HK-2 (cell line): ENCODE data around the gene CA4.
"Not testable (repeated sequence)": the region's sequence is repeated elsewhere in the genome, so short reads cannot be mapped to it uniquely, and the experiment has no call there.

Source experiments
- DNase-seq: peaks from one replicate; pipeline ENCODE4 v3.0.0-alpha.2; 2018; ENCODE audit not compliant: unreplicated experiment

The CA4 gene

DNA sequence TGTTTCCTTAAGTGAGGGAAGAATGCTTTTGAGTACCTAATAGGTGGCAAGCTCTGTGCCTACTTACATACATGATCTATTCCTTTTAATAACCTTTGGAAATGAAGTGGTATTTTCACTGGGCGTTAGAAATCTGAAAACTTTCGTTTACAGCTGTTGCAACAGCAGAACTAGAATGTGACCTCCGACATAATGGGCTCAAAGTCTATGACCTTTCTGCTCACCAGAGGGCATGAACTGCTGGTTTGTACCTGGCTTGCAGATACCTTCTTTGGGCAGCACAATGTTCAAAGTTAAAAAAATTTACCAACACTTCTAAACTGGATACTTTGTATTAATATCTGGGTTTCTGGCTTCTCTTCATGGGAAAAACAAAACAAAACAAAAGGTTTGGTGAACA lies 24.3 kb downstream of the CA4 start:
- DNase-seq, result no peak

DNA sequence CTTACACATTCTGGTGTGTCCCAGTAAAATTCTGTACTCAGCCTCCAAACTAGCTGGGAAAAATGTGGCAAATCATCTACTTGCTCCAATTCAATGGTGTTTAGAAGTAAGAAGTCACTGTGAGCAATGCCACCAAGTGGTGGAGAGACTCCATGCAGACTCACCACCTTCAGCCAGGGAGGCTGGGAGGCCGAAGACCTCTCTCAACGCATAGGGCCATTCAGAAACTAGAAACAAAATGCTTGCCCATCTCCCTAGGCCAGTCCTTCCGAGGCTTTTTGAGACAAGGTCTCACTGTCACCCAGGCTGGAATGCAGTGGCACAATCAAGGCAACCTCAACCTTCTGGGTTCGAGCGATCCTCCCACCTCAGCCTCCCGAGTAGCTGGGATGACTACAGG lies 25.0 kb downstream of the CA4 start:
- DNase-seq, result not testable (repeated sequence)

DNA sequence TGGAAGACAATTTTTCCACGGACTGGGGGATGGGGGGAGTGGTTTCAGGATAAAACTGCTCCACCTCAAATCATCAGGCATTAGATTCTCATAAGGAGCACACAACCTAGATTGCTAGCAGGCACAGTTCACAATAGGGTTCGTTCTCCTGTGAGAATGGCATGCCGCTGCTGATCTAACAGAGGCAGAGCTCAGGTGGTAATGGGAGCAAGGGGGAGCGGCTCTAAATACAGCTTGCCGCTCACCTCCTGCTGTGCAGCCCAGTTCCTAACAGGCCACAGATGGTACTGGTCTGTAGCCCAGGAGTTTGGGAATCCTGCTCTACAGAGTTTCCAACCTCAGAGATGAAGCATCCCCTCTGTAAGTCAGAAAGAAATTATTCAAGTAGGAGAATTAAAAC lies 27.0 kb downstream of the CA4 start:
- DNase-seq, result not testable (repeated sequence)

DNA sequence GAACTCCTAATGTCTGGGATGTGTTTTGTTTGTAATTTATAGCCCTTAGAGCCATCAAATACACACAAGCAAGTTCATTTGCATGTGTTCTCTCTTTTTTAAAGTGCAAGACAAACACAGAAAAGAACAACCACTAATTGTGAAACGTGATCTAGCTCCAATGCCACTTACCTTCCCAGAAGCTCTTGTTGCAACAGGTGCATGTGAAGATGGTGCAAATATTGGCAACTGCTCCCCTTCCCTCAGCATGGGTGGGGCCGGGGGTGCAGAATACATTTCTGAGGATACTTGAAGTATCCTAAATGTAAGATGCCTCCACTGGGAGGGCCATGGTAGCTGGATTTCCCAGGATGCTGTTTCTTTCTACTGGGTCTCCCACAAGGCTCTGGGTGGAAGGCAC lies 28.4 kb downstream of the CA4 start:
- DNase-seq, result not testable (repeated sequence)

DNA sequence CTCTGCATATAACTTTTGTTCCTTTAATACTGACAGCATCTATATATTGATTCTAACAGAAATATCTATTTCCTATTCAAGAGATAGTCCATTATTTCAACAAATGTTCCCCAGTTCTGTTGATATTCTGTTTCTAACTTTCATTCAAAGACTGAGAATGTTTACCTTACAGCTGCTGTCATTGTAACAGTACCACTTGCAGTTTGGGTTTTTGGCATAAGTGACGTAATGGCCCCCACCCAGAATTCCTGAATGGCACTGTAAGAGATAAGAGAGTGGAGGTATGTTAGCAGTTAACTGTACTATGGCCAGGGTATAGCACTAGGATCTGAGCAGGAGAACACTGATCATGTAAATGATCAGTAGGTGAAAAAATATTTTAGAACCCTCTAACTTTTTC lies 30.6 kb downstream of the CA4 start:
- DNase-seq, result not testable (repeated sequence)

DNA sequence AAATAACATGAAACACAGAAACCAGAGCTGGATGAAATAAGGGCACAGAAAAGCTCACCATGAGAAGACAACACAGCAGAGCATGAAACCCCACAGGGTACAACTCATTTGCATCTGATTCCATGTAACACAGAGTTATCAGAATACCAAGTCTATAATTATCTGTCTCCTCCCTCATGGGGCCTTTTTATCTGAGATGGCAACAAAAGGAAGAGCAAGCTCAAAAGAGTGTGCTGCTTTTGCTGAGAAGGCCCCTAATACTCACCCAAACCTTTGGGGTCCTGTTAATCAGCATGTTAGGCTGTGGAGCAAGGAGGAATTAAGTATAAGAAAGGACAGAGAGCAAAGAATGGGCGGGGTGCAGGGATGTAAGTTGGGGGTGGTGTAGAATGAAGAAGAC lies 36.6 kb downstream of the CA4 start:
- not testable (repeated sequence) for DNase-seq

DNA sequence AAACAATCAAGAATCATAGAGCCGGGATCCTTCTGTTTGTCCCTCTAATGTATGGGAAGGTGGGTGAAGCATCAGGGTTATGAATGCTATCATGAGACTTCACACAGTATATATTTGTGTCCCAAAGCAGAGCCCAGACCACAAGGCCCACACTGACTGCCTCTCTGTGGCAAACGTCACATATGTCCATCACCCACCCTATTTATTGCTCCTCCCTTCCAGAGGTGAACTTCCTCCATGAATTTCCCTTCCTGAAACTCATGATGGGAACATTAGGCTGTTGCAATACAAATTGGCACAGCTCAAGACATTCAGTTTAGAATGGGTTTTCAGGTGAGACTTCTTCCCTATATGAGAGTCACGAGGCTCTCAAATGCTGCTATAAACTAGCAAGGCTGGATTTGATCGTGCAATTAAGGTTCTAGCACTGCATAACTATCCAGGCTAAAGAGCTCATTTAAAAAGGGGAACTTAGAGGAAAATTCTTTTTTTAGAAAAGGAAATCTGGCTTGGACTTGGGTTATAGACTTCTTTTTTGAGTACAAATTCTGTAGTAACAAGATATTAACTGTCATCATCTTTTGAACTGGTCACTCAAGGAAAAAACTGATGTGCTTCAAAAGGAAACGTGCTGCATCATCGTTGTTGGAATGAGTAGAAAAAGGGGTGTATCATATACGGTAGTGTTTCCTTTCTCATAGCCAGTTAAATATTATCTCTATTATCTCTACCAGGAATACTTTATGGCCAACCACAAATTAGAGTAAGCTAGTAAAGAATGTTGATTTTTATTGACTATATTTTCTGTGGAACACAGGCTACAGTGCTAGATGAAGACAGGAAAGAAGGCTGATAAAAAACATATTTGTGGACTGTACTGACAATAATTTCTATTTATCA lies 37.3 kb downstream of the CA4 start:
- not testable (repeated sequence) for DNase-seq

DNA sequence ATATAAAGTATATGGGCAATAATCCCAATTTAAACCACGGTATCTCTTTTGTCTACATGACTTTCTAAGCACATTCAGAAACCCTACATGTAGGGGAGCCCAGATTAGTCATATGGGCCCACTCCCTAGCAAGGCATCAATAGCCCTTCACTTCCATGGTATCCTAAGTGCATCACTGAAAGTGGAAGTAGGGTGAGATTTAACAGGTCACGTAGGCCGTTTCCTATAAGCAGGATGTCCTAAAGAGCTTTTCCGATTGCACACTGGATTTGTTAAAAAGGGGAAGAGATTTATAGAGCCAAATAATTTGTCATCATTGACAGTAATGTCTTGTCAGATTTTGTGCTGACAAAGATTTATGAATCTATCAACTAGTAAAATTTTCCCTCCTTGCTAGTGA lies 39.0 kb downstream of the CA4 start:
- no peak for DNase-seq

DNA sequence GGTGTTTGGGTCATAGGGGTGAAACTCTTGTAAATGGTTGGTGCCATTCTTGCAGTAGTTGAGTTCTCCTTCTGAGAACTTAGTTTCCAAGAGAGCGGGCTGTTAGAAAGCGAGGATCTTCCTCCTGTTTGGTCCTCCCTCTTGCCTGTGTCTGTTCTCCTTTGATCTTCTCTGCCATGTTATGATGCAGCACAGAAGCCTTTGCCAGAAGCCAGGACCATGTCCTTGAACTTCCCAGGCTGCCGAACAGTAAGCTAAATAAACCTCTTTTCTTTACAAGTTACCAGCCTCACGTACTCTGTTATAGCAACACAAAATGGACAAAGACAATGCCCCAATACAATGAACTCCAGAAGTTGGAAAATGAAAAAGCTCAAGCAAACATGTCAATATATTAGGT lies 40.3 kb downstream of the CA4 start:
- not testable (repeated sequence) for DNase-seq

DNA sequence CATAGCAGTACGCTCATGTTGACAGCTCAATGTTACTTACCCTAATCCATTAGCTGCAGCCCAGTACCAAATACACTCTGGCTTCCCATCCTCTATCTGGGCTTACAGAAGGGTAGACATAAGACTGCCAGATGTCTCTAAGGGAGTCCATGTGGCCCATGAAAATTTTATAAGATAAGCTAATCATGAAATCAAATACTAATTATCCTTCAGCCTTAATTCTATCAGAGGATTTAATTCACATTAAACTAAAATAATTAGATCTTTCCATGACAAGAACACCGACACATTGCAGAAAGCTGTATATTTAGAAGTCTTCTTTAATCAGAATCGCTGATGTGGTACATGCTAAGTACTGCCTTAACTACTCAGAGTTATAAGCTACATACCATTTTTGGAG lies 43.3 kb downstream of the CA4 start:
- DNase-seq, result not testable (repeated sequence)

DNA sequence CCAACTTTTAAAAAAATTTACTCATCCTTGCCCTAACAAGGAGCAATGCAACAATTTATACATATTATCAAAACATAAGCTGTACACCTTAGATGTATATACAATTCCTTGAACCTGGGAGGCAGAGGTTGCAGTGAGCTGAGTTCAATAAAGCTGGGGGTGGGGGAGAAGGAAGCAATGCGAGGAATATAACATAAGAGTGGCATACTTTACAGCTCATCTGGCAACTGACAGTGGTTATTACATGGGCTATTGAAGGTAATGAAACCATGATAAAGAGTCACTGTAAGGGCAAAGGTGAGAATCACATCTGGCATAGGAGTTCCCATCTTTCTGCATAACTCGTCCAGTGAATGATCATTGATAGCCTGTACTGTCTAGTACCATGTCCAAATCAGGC lies 43.7 kb downstream of the CA4 start:
- DNase-seq, result no peak

DNA sequence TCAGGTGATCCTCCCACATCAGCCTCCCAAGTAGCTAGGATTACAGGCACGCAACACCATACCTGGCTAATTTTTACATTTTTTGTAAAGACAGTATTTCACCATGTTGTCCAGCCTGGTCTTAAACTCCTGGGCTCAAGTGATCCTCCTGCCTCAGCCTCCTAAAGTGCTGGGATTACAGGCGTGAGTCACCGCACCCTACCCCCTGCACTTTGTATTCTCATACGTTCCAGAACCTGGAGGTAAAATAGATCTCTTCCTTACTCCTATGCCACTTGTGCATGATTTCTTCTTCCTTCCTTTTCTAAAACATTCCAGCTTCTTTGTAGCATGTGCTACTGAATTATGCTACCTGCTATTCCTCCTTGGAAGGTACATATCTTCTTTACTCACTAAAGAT lies 44.4 kb downstream of the CA4 start:
- not testable (repeated sequence) for DNase-seq

DNA sequence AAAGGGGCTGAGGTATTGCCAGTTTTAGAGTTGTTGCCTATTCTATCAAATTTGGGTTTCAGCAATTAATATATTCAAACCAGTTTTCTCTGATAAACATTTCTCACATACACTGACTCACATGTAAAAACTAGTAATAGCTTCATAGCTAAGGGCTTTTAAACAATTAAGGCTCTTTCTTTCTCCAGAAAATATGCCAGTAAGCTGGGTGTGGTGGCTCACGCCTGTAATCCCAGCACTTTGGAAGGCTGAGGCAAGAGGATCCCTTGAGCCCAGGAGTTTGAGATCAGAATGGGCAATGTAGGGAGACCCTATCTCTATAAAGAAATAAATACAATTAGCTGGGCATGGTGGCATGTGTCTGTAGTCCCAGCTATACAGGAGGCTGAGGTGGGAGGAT lies 48.9 kb downstream of the CA4 start:
- not testable (repeated sequence) for DNase-seq

DNA sequence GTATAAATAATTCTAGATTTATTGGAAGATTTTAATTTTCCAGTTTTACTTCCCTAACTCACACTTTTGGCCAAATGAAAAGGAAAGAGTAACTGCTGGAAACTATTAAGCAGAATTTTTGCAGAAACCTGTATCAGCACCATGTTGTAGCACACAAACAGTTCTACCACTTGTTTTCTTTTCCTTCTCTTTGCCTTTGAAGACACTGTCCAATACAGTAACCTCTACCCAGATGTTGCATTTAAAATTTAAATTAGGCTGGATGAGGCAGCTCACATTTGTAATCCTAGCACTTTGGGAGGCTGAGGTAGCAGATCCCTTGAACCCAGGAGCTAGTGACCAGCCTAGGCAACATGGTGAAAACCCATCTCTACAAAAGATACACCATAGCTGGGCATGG lies 56.0 kb downstream of the CA4 start:
- not testable (repeated sequence) for DNase-seq

DNA sequence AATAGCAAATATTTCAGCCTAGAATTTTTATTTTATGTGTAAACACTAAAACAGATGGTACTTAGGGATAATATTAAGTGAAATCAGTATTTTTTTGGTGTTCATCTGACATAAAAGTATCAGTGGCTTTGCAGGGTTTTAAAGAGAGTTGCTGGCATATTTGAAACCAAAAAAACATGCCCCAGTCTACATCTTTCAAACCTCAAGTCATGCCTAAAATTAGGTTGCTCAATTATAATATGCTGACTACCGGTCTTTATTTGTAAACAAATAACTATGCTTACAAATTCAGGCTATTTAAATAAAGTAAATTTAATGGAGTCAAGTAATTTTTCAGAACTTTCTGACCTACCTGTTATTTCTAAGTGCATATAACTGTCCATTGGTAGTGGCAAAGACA lies 58.5 kb downstream of the CA4 start:
- not testable (repeated sequence) for DNase-seq
